Neural progenitor cell (in vitro differentiated cells): ENCODE data around the gene HAND2. TPM values are rescaled to one million over a fixed set of nuclear protein-coding genes. Genes with fewer than 3 reads are reported as not detected.

Experiments
- DNase-seq: peaks from one replicate; pipeline ENCODE4 v3.0.0-alpha.2; 2016; ENCODE audit warnings: low spot score
- H2AFZ ChIP-seq: fragments of 200-600 bp; sonication (generic); replicated peaks from 2 replicates; pipeline ENCODE4 v1.6.1; 2016; ENCODE audit warnings: antibody characterized with exemption
- H3F3A ChIP-seq: fragments of 200-600 bp; sonication (generic); 2 replicates; pipeline ENCODE4 v1.6.1; 2016; ENCODE audit warnings: antibody characterized with exemption, low read depth
- H3K27ac ChIP-seq: fragments of 200-600 bp; sonication (generic); 2 replicates; pipeline ENCODE4 v1.5.1; 2016; ENCODE audit warnings: mild to moderate bottlenecking
- H3K27me3 ChIP-seq: fragments of 200-600 bp; sonication (generic); 2 replicates; pipeline ENCODE4 v1.6.1; 2016; ENCODE audit warnings: mild to moderate bottlenecking, moderate library complexity
- H3K36me3 ChIP-seq: fragments of 200-600 bp; sonication (generic); 2 replicates; pipeline ENCODE4 v1.5.1; 2016
- H3K4me1 ChIP-seq: fragments of 200-600 bp; sonication (generic); 2 replicates; pipeline ENCODE4 v1.6.1; 2016; ENCODE audit warnings: mixed run types
- H3K4me2 ChIP-seq: fragments of 200-600 bp; sonication (generic); 2 replicates; pipeline ENCODE4 v1.6.1; 2016
- H3K4me3 ChIP-seq: fragments of 200-600 bp; sonication (generic); 2 replicates; pipeline ENCODE4 v1.5.1; 2016
- H3K79me2 ChIP-seq: fragments of 200-600 bp; sonication (generic); 2 replicates; pipeline ENCODE4 v1.6.1; 2016; ENCODE audit warnings: low read depth
- H3K9ac ChIP-seq: fragments of 200-600 bp; sonication (generic); 2 replicates; pipeline ENCODE4 v1.6.1; 2016
- H3K9me3 ChIP-seq: fragments of 200-600 bp; sonication (generic); 2 replicates; pipeline ENCODE4 v1.5.1; 2016; ENCODE audit warnings: low read depth
- H4K20me1 ChIP-seq: fragments of 200-600 bp; sonication (generic); 2 replicates; pipeline ENCODE4 v1.6.1; 2016; ENCODE audit warnings: low read depth
- H3K27ac Mint-ChIP-seq: 3 replicates; pipeline ENCODE4 v1.8.0; 2021; ENCODE audit warnings: mixed read lengths
- H3K27me3 Mint-ChIP-seq: 2 replicates; pipeline ENCODE4 v1.8.0; 2022; ENCODE audit warnings: low read depth, mild to moderate bottlenecking, inconsistent platforms, moderate library complexity, mixed read lengths; ENCODE audit not compliant: insufficient read depth
- H3K36me3 Mint-ChIP-seq: 3 replicates; pipeline ENCODE4 v1.8.0; 2021; ENCODE audit warnings: mixed read lengths
- H3K4me1 Mint-ChIP-seq: 3 replicates; pipeline ENCODE4 v1.8.0; 2021; ENCODE audit warnings: mixed read lengths
- H3K4me3 Mint-ChIP-seq: 3 replicates; pipeline ENCODE4 v1.8.0; 2021; ENCODE audit warnings: mild to moderate bottlenecking, moderate library complexity, mixed read lengths
- H3K9me3 Mint-ChIP-seq: 3 replicates; pipeline ENCODE4 v1.8.0; 2020; ENCODE audit warnings: mixed read lengths
- EZH2 ChIP-seq: fragments of 200-600 bp; sonication (generic); IDR thresholded peaks from 2 replicates; pipeline ENCODE4 v1.6.1; 2017; ENCODE audit warnings: antibody characterized with exemption, mild to moderate bottlenecking, moderate library complexity
- EZH2phosphoT487 ChIP-seq: fragments of 200-600 bp; sonication (generic); IDR thresholded peaks from 2 replicates; pipeline ENCODE4 v1.6.1; 2017; ENCODE audit warnings: antibody characterized with exemption
- total RNA-seq: library from RNA; depleted of rRNA; stranded (reverse); fragments of >200 nt; gene quantifications from 2 replicates; pipeline ENCODE4 v1.2.3, GENCODE V29; 2015; ENCODE audit warnings: low replicate concordance
- TF ChIP-seq, protein P1 (sequence below): fragments of 200-600 bp; sonication (generic); IDR thresholded peaks from 2 replicates; pipeline ENCODE4 v1.5.1; 2017; ENCODE audit warnings: antibody characterized with exemption, mild to moderate bottlenecking

HAND2 gene
- total RNA-seq, 1 donor from 2014 or later: not detected

DNA sequence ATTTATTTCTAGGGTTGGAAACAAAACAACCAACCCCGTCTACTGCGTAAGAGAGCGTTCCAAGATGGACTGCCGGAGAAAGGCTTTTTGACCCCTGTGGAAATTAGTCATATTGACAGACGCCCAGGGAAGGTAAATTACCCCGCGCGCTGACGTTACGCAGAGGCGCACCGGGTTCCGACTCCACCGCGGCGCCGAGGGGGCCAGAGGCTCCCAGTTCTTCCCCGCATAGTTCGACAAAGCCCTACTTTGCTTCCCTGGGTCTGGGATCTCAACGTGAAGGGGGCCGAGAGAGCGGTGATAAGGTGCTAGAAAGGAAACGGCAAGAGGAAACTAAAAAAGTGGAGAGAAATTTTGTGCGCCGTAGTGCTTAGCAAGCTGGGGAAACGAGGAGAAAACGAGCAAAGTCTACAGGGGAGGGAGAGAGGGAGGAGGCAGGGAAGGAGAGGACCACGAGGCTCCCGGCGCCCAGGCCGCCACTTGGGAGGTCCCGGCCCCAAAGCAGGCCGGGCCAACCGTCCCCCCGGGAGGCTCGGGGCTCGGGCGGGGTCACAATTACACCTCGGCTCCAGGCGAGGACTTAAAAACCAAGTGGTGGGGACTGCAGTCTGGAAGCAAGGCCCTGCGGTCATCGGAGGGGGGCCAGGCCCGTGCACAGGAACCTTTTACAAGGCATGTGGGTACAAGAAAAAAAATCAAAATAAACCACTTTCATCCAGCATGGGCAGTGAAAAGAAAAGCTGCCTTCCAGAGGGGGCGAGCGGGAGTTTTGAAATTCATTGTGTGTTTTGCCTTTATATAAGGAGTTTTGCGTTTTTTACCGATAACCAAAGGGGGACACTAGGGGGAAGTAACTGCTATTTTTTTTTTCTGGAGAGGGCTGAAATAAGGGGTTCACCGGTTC is 13.2 kb downstream of the HAND2 start:
- Histone ChIP-seq H3K27me3 (peaks cover 100% of the 10 kb centered on the region), H3F3A (peaks cover 30% of the 10 kb centered on the region), H3K27ac (no peak overlapping the region), H2AFZ (no peak overlapping the region), H3K9me3 (no peaks in the 10 kb centered on the region), H3K79me2 (no peaks in the 10 kb centered on the region), H3K9ac (no peak overlapping the region), H3K4me1 (peaks cover 26% of the 10 kb centered on the region), H3K4me2 (peak overlapping the region; percentile 70), H3K4me3 (peak overlapping the region; percentile 22), H4K20me1 (peaks cover 80% of the 10 kb centered on the region), H3K36me3 (no peaks in the 10 kb centered on the region)
- TF ChIP-seq, protein P1, sequence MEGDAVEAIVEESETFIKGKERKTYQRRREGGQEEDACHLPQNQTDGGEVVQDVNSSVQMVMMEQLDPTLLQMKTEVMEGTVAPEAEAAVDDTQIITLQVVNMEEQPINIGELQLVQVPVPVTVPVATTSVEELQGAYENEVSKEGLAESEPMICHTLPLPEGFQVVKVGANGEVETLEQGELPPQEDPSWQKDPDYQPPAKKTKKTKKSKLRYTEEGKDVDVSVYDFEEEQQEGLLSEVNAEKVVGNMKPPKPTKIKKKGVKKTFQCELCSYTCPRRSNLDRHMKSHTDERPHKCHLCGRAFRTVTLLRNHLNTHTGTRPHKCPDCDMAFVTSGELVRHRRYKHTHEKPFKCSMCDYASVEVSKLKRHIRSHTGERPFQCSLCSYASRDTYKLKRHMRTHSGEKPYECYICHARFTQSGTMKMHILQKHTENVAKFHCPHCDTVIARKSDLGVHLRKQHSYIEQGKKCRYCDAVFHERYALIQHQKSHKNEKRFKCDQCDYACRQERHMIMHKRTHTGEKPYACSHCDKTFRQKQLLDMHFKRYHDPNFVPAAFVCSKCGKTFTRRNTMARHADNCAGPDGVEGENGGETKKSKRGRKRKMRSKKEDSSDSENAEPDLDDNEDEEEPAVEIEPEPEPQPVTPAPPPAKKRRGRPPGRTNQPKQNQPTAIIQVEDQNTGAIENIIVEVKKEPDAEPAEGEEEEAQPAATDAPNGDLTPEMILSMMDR: peak; percentile 16
- TF ChIP-seq EZH2phosphoT487 (peak; percentile 98), EZH2 (peak; percentile 97)
- H3K9me3 Mint-ChIP-seq: peaks cover 10% of the 10 kb centered on the region
- peaks cover 10% of the 10 kb centered on the region for H3K4me1 Mint-ChIP-seq
- peaks cover 97% of the 10 kb centered on the region for H3K27me3 Mint-ChIP-seq
- H3K36me3 Mint-ChIP-seq: no peaks in the 10 kb centered on the region
- no peak overlapping the region for H3K27ac Mint-ChIP-seq
- H3K4me3 Mint-ChIP-seq: no peak overlapping the region
- peak; percentile 81 for DNase-seq

DNA sequence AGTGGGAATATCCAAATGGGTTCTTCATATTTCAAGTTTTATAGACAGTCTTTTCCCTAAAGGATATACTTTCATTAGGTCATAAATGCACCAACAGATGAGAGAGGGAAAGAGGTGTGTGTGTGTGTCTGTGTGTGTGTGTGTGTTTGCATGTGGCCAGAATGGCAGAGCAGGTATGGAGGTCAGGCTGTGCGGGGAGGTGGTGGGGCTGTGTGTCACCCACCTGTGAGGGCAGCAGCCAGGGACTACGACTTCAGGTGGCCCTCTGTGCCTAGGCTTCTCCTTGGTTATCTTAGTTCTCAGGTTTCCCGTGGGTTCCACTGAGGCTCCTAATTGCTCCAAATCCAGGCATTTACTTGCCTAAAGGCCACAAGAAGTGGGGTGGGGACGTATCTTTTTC is 14.6 kb downstream of the HAND2 start:
- H3K4me1 Mint-ChIP-seq: no peaks in the 10 kb centered on the region
- DNase-seq: no peak
- Histone ChIP-seq H3K9ac (no peak overlapping the region), H4K20me1 (peaks cover 65% of the 10 kb centered on the region), H3K27me3 (peaks cover 100% of the 10 kb centered on the region), H3F3A (peaks cover 25% of the 10 kb centered on the region), H3K4me1 (peaks cover 20% of the 10 kb centered on the region), H3K27ac (no peak overlapping the region), H3K36me3 (no peaks in the 10 kb centered on the region), H3K9me3 (no peaks in the 10 kb centered on the region), H3K4me3 (no peak overlapping the region), H2AFZ (no peak overlapping the region), H3K4me2 (no peak overlapping the region), H3K79me2 (no peaks in the 10 kb centered on the region)
- no peak for TF ChIP-seq EZH2phosphoT487
- no peak for TF ChIP-seq EZH2
- TF ChIP-seq, protein P1: no peak
- H3K9me3 Mint-ChIP-seq: peaks cover 11% of the 10 kb centered on the region
- H3K27me3 Mint-ChIP-seq: peaks cover 95% of the 10 kb centered on the region
- no peak overlapping the region for H3K27ac Mint-ChIP-seq
- H3K36me3 Mint-ChIP-seq: no peaks in the 10 kb centered on the region
- H3K4me3 Mint-ChIP-seq: no peak overlapping the region

DNA sequence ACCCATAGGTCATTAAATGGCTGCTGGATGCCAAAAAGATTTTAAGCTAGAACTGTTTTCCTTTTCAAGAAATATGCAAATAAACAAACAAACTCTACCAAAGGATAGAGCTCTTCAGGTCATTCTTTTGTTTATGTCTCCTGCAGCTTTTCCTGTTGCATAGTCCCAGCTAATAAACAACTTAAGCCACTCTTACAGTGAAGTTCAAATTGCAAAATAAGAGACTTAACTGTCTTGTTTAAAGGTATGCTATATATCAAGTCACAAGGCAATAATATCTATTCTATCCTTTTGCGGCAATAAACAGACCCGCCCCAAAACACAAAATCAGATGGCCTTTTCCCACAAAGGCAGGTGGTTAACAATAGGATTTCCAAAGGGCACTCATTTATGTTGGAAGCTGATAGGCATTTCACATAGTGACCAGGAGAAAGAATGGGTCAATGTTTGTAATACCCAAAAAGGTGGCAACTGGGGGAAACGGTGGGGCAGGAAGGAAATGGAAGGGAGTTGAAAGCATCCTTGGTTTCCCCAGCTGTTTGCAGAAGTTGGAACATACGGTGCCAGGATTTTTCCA is 15.3 kb downstream of the HAND2 start:
- H4K20me1 ChIP-seq: peaks cover 58% of the 10 kb centered on the region
- no peaks in the 10 kb centered on the region for H3K36me3 Mint-ChIP-seq
- peak; percentile 59 for TF ChIP-seq EZH2
- TF ChIP-seq, protein P1: no peak
- TF ChIP-seq EZH2phosphoT487: peak; percentile 69
- DNase-seq: no peak
- H3K27me3 ChIP-seq: peaks cover 100% of the 10 kb centered on the region
- no peak overlapping the region for H3K9ac ChIP-seq
- H3K9me3 ChIP-seq: no peaks in the 10 kb centered on the region
- H2AFZ ChIP-seq: no peak overlapping the region
- H3K79me2 ChIP-seq: no peaks in the 10 kb centered on the region
- H3K36me3 ChIP-seq: no peaks in the 10 kb centered on the region
- H3K4me3 ChIP-seq: no peak overlapping the region
- H3K4me3 Mint-ChIP-seq: peak overlapping the region; percentile 56
- peaks cover 25% of the 10 kb centered on the region for H3F3A ChIP-seq
- H3K9me3 Mint-ChIP-seq: peaks cover 10% of the 10 kb centered on the region
- peaks cover 95% of the 10 kb centered on the region for H3K27me3 Mint-ChIP-seq
- H3K4me2 ChIP-seq: no peak overlapping the region
- H3K4me1 ChIP-seq: peaks cover 20% of the 10 kb centered on the region
- no peak overlapping the region for H3K27ac ChIP-seq
- no peak overlapping the region for H3K27ac Mint-ChIP-seq
- H3K4me1 Mint-ChIP-seq: no peaks in the 10 kb centered on the region
